IMR-90 (cell line): ENCODE measurements around the gene NETO2. TPM values are rescaled to one million over a fixed set of nuclear protein-coding genes. Genes with fewer than 3 reads are reported as not detected.

ENCODE experiments used
- ATAC-seq: fragments of 200-7000 bp; cut with Tn5 transposase; 2 replicates; pipeline ENCODE4 v1.9.1; 2020; ENCODE audit warnings: low read depth, mild to moderate bottlenecking, moderate library complexity
- BruUV-seq: library from RNA; stranded (reverse); fragments of 400-500 nt; replicated peaks from 2 replicates; lab custom pipeline; 2021; lab: Mats Ljungman, UMichigan
- CTCF ChIA-PET: fragments of 300-600 bp; formaldehyde crosslinking; extraction: SDS; loops from one replicate; lab custom pipeline; 2021; ENCODE audit warnings: antibody characterized with exemption; lab: Yijun Ruan, JAX
- POLR2A ChIA-PET: fragments of 300-600 bp; sonication (Branson Sonifier 250); formaldehyde crosslinking; loops from one replicate; lab custom pipeline; 2022; ENCODE audit warnings: antibody characterized with exemption; ENCODE audit not compliant: unreplicated experiment; lab: Charles Lee
- DNase-seq: peaks from one replicate; pipeline ENCODE4 v3.0.0; 2013
- H2AFZ ChIP-seq: replicated peaks from 2 replicates; pipeline ENCODE3; 2013; ENCODE audit warnings: low read length, mild to moderate bottlenecking; ENCODE audit not compliant: poor library complexity
- H2AK5ac ChIP-seq: 2 replicates; pipeline ENCODE4 v1.6.1; 2013; ENCODE audit warnings: low read depth, low read length, inconsistent platforms
- H2AK9ac ChIP-seq: replicated peaks from 2 replicates; pipeline ENCODE3; 2013; ENCODE audit warnings: mild to moderate bottlenecking, low read depth, low read length, moderate library complexity; ENCODE audit not compliant: poor library complexity
- H2BK120ac ChIP-seq: 2 replicates; pipeline ENCODE4 v1.6.1; 2013; ENCODE audit warnings: low read depth, low read length, inconsistent platforms
- H2BK15ac ChIP-seq: 3 replicates; pipeline ENCODE4 v1.6.1; 2013; ENCODE audit warnings: low read depth, low read length, inconsistent platforms
- H2BK20ac ChIP-seq: 2 replicates; pipeline ENCODE4 v1.6.1; 2013; ENCODE audit warnings: low read depth, mild to moderate bottlenecking, inconsistent platforms, low read length, moderate library complexity
- H2BK5ac ChIP-seq: 2 replicates; pipeline ENCODE4 v1.6.1; 2013; ENCODE audit warnings: mild to moderate bottlenecking, low read depth, low read length, inconsistent platforms; ENCODE audit not compliant: poor library complexity, severe bottlenecking
- H3K14ac ChIP-seq: replicated peaks from 2 replicates; pipeline ENCODE4 v1.6.1; 2013; ENCODE audit warnings: low read depth, low read length, inconsistent platforms
- H3K18ac ChIP-seq: 2 replicates; pipeline ENCODE4 v1.6.1; 2013; ENCODE audit warnings: low read depth, low read length, control low read depth
- H3K23ac ChIP-seq: 2 replicates; pipeline ENCODE4 v1.6.1; 2013; ENCODE audit warnings: low read depth, low read length, inconsistent platforms
- H3K27ac ChIP-seq: 2 replicates; pipeline ENCODE4 v1.5.1; 2013; ENCODE audit warnings: mild to moderate bottlenecking, control low read depth, low read length; ENCODE audit not compliant: insufficient read depth
- H3K27me3 ChIP-seq: 2 replicates; pipeline ENCODE4 v1.6.1; 2013; ENCODE audit warnings: low read length; ENCODE audit not compliant: control insufficient read depth, insufficient read depth
- H3K36me3 ChIP-seq: 2 replicates; pipeline ENCODE4 v1.6.1; 2013; ENCODE audit warnings: low read length, mixed read lengths; ENCODE audit not compliant: control insufficient read depth, insufficient read depth
- H3K4ac ChIP-seq: 2 replicates; pipeline ENCODE4 v1.6.1; 2013; ENCODE audit warnings: low read depth, low read length, inconsistent platforms
- H3K4me1 ChIP-seq: 2 replicates; pipeline ENCODE4 v1.6.1; 2013; ENCODE audit warnings: low read length, mixed read lengths; ENCODE audit not compliant: control insufficient read depth, insufficient read depth
- H3K4me2 ChIP-seq: 2 replicates; pipeline ENCODE4 v1.6.1; 2013; ENCODE audit warnings: low read depth, mild to moderate bottlenecking, control low read depth, low read length, moderate library complexity
- H3K4me3 ChIP-seq: 2 replicates; pipeline ENCODE4 v1.5.1; 2013; ENCODE audit warnings: low read depth, mild to moderate bottlenecking, control low read depth, low read length, moderate library complexity; ENCODE audit not compliant: insufficient read depth
- H3K56ac ChIP-seq: 2 replicates; pipeline ENCODE4 v1.6.1; 2013; ENCODE audit warnings: low read length, inconsistent platforms; ENCODE audit not compliant: insufficient read depth; ENCODE audit errors: extremely low read depth
- H3K79me1 ChIP-seq, 2 experiments: 2 replicates each; pipeline ENCODE4 v1.6.1; 2013; ENCODE audit warnings: low read length in 2 of 2, inconsistent platforms in 1 of 2, low read depth in 1 of 2
- H3K9ac ChIP-seq: 2 replicates; pipeline ENCODE4 v1.6.1; 2013; ENCODE audit warnings: low read depth, low read length, control low read depth
- H3K9me1 ChIP-seq: 2 replicates; pipeline ENCODE4 v1.6.1; 2013; ENCODE audit warnings: low read length, inconsistent platforms; ENCODE audit not compliant: insufficient read depth
- H3K9me3 ChIP-seq: 2 replicates; pipeline ENCODE4 v1.6.1; 2013; ENCODE audit warnings: low read length; ENCODE audit not compliant: control insufficient read depth, insufficient read depth
- H4K20me1 ChIP-seq: 2 replicates; pipeline ENCODE4 v1.6.1; 2013; ENCODE audit warnings: low read length, inconsistent platforms; ENCODE audit not compliant: insufficient read depth
- H4K5ac ChIP-seq: 2 replicates; pipeline ENCODE4 v1.6.1; 2013; ENCODE audit warnings: mild to moderate bottlenecking, low read depth, low read length, control low read depth
- H4K8ac ChIP-seq, 2 experiments: 2 replicates each; pipeline ENCODE4 v1.6.1; 2013; ENCODE audit warnings: low read depth in 2 of 2, low read length in 2 of 2, control low read depth in 1 of 2, inconsistent platforms in 1 of 2
- H4K91ac ChIP-seq: 2 replicates; pipeline ENCODE4 v1.6.1; 2013; ENCODE audit warnings: low read depth, low read length, inconsistent platforms; ENCODE audit not compliant: insufficient read depth
- BHLHE40 ChIP-seq: fragments of 150-350 bp; IDR thresholded peaks from 2 replicates; pipeline ENCODE4 v1.6.1; 2016; ENCODE audit warnings: mild to moderate bottlenecking, low read depth, low read length
- CEBPB ChIP-seq: IDR thresholded peaks from 2 replicates; pipeline ENCODE4 v1.6.1; 2012; ENCODE audit warnings: low read depth, low read length, improper control_type of control experiment
- CHD1 ChIP-seq: IDR thresholded peaks from 2 replicates; pipeline ENCODE4 v1.6.1; 2012; ENCODE audit warnings: low read depth, low read length, improper control_type of control experiment
- FOS ChIP-seq: fragments of 150-350 bp; IDR thresholded peaks from 2 replicates; pipeline ENCODE4 v1.6.1; 2016; ENCODE audit warnings: low read depth, low read length
- MAFK ChIP-seq: IDR thresholded peaks from 2 replicates; pipeline ENCODE4 v1.6.1; 2012; ENCODE audit warnings: low read depth, low read length, improper control_type of control experiment
- MAZ ChIP-seq: IDR thresholded peaks from 2 replicates; pipeline ENCODE4 v1.6.1; 2012; ENCODE audit warnings: low read depth, mild to moderate bottlenecking, low read length, improper control_type of control experiment, moderate library complexity, borderline replicate concordance
- MXI1 ChIP-seq: IDR thresholded peaks from 2 replicates; pipeline ENCODE4 v1.6.1; 2012; ENCODE audit warnings: low read depth, mild to moderate bottlenecking, low read length, moderate library complexity, borderline replicate concordance
- NFE2L2 ChIP-seq: fragments of 150-350 bp; IDR thresholded peaks from 2 replicates; pipeline ENCODE4 v1.6.1; 2016; ENCODE audit warnings: low read depth, mild to moderate bottlenecking, low read length
- POLR2A ChIP-seq: IDR thresholded peaks from 2 replicates; pipeline ENCODE4 v1.6.1; 2012; ENCODE audit warnings: mild to moderate bottlenecking, low read depth, low read length
- RAD21 ChIP-seq: IDR thresholded peaks from 2 replicates; pipeline ENCODE4 v1.6.1; 2012; ENCODE audit warnings: low read length, improper control_type of control experiment
- RCOR1 ChIP-seq: IDR thresholded peaks from 2 replicates; pipeline ENCODE4 v1.6.1; 2012; ENCODE audit warnings: mild to moderate bottlenecking, low read length, improper control_type of control experiment; ENCODE audit not compliant: insufficient replicate concordance
- RFX5 ChIP-seq: IDR thresholded peaks from 2 replicates; pipeline ENCODE4 v1.8.0; 2012; ENCODE audit warnings: low read depth, mild to moderate bottlenecking, low read length, moderate library complexity
- SMC3 ChIP-seq: fragments of 150-350 bp; IDR thresholded peaks from 2 replicates; pipeline ENCODE4 v1.6.1; 2016; ENCODE audit warnings: low read depth, mild to moderate bottlenecking, antibody characterized with exemption, low read length, moderate library complexity
- WGBS, 2 experiments: methylation state at CpG; one replicate each; pipeline versions ENCODE4 v1.1.5 to v1.1.7; 2013; ENCODE audit warnings: missing lambda C conversion rate in 2 of 2; ENCODE audit not compliant: insufficient read length in 1 of 2; ENCODE audit errors: extremely low coverage in 2 of 2; 5-methylcytosine and 5-hydroxymethylcytosine counted together
- dilution Hi-C: fragments of 300-500 bp; cut with HindIII; formaldehyde crosslinking; loops from one replicate; pipeline ENCODE4 v1.14.3; 2018; ENCODE audit warnings: low sequenced_read_pairs; ENCODE audit not compliant: unreplicated experiment
- in situ Hi-C: fragments of 300-500 bp; cut with MboI; formaldehyde crosslinking; loops from 3 replicates; pipeline ENCODE4 v1.14.3; 2019; ENCODE audit warnings: low sequenced_read_pairs, inconsistent platforms, mixed read lengths
- intact Hi-C: fragments of 100-400 bp; cut with micrococcal nuclease; formaldehyde crosslinking; loops from 2 replicates; pipeline ENCODE4 v1.10.0; 2022
- polyA plus RNA-seq, 3 experiments: library from polyadenylated mRNA; depleted of rRNA; stranded (reverse); fragments of >200 nt; gene quantifications; 2 replicates each; pipeline ENCODE4 v1.2.3, GENCODE V29; 2012; ENCODE audit warnings: low replicate concordance in 1 of 3
- total RNA-seq: library from RNA; depleted of rRNA; stranded (reverse); fragments of >200 nt; gene quantifications from 2 replicates; pipeline ENCODE4 v1.2.3, GENCODE V29; 2012
- TF ChIP-seq, protein P1 (sequence below): fragments of 150-350 bp; IDR thresholded peaks from 2 replicates; pipeline ENCODE4 v1.6.1; 2017; ENCODE audit warnings: mild to moderate bottlenecking, antibody characterized with exemption, low read length, low read depth
- TF ChIP-seq, protein P2 (sequence below): fragments of 150-350 bp; IDR thresholded peaks from 2 replicates; pipeline ENCODE4 v1.6.1; 2016; ENCODE audit warnings: low read depth, mild to moderate bottlenecking, low read length, moderate library complexity, borderline replicate concordance
- TF ChIP-seq, protein P3 (sequence below): conservative IDR thresholded peaks from 2 replicates; pipeline ENCODE4 v1.5.1; 2012; ENCODE audit warnings: mild to moderate bottlenecking, low read depth, low read length, improper control_type of control experiment

The NETO2 gene
- total and polyA plus RNA-seq, 2 of the 4 experiments (the other 2 are of a cell fraction) = 38.5 to 39.3 TPM

DNA sequence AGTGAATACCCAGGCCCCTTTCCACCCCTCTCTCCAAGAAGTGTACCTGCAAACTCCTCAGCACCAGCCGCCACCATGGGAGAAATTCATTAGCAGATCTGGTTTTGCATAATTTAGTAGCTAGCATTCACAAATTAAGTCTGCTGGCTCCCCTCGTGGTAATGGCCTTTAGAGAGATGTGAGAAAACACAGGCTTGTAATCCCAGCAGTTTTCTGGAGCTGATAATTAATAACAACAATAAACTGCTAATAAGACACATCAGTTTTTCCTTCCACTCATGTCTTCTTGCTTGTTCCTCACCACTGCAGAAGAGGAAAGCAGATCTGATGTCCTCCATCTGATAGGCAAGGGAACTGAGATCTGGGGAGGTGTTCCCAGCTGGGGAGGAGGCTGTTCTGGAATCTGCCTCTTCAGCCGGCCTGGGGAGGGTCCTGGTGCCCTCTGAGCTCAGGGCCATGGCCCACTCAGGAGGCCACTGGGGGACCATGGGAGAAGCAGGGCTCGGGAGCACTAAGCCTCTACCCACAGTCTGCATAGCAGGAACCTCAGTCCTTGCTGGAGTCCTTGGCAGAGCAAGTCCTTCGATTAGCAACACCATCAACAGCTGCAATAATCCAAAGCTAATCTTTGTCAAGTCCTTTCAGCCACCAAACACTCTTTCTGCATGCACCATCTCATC is 96.1 kb downstream of the NETO2 start:
- intact Hi-C loops (no loop called here), dilution Hi-C loops (no loop called here), in situ Hi-C loops (no loop called here)
- Histone ChIP-seq H3K4me2 (no peak overlapping the region), H2AFZ (peak overlapping the region; percentile 41), H3K4me3 (no peak overlapping the region), H2BK20ac (no peak overlapping the region), H3K36me3 (no peaks in the 10 kb centered on the region), H4K20me1 (no peaks in the 10 kb centered on the region), H3K18ac (no peak overlapping the region), H4K8ac (no peak overlapping the region), H3K23ac (no peak overlapping the region), H2BK120ac (no peak overlapping the region), H3K27ac (no peak overlapping the region), H4K5ac (no peak overlapping the region), H3K56ac (no peak overlapping the region), H3K14ac (no peak overlapping the region), H2BK15ac (no peak overlapping the region), H2BK5ac (no peak overlapping the region), H2AK9ac (no peak overlapping the region), H3K27me3 (peaks cover 11% of the 10 kb centered on the region; the same call in 1 of the 2 replicates), H3K4ac (no peak overlapping the region), H3K4me1 (no peaks in the 10 kb centered on the region), H4K91ac (no peak overlapping the region), H3K9ac (no peak overlapping the region), H3K9me1 (no peaks in the 10 kb centered on the region), H2AK5ac (no peak overlapping the region), H3K9me3 (no peaks in the 10 kb centered on the region), H3K79me1 (no peaks in the 10 kb centered on the region)
- ATAC-seq (no peak), DNase-seq (no peak)
- ChIA-PET POLR2A (no interaction called here), CTCF (interaction anchor here (2.7 kb wide), 1 partner anchor 10 kb away, joined by 11 read pairs; no protein-coding TSS in a partner anchor)
- BruUV-seq = no TSS peak
- WGBS, 2 experiments = 40% methylated on average over 1 of the region's 5 CpGs; no CpG with 5 or more reads in 1 of the 2 experiments
- TF ChIP-seq MAZ = no peak
- TF ChIP-seq CEBPB = no peak
- TF ChIP-seq, protein P1, sequence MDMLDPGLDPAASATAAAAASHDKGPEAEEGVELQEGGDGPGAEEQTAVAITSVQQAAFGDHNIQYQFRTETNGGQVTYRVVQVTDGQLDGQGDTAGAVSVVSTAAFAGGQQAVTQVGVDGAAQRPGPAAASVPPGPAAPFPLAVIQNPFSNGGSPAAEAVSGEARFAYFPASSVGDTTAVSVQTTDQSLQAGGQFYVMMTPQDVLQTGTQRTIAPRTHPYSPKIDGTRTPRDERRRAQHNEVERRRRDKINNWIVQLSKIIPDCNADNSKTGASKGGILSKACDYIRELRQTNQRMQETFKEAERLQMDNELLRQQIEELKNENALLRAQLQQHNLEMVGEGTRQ = no peak
- TF ChIP-seq SMC3 = no peak
- TF ChIP-seq CHD1 = no peak
- TF ChIP-seq BHLHE40 = no peak
- TF ChIP-seq POLR2A = no peak
- TF ChIP-seq, protein P2, sequence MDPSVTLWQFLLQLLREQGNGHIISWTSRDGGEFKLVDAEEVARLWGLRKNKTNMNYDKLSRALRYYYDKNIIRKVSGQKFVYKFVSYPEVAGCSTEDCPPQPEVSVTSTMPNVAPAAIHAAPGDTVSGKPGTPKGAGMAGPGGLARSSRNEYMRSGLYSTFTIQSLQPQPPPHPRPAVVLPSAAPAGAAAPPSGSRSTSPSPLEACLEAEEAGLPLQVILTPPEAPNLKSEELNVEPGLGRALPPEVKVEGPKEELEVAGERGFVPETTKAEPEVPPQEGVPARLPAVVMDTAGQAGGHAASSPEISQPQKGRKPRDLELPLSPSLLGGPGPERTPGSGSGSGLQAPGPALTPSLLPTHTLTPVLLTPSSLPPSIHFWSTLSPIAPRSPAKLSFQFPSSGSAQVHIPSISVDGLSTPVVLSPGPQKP = no peak
- TF ChIP-seq NFE2L2 = no peak
- no peak for TF ChIP-seq RAD21
- TF ChIP-seq MXI1 = no peak
- TF ChIP-seq, protein P3, sequence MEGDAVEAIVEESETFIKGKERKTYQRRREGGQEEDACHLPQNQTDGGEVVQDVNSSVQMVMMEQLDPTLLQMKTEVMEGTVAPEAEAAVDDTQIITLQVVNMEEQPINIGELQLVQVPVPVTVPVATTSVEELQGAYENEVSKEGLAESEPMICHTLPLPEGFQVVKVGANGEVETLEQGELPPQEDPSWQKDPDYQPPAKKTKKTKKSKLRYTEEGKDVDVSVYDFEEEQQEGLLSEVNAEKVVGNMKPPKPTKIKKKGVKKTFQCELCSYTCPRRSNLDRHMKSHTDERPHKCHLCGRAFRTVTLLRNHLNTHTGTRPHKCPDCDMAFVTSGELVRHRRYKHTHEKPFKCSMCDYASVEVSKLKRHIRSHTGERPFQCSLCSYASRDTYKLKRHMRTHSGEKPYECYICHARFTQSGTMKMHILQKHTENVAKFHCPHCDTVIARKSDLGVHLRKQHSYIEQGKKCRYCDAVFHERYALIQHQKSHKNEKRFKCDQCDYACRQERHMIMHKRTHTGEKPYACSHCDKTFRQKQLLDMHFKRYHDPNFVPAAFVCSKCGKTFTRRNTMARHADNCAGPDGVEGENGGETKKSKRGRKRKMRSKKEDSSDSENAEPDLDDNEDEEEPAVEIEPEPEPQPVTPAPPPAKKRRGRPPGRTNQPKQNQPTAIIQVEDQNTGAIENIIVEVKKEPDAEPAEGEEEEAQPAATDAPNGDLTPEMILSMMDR = no peak
- no peak for TF ChIP-seq RCOR1
- TF ChIP-seq MAFK = no peak
- no peak for TF ChIP-seq RFX5
- TF ChIP-seq FOS = no peak
